LNCAP (cell line): ENCODE results near the gene PRMT5.

Experiments
- TF ChIP-seq, protein P1 (sequence below): fragments of 450-650 bp; IDR thresholded peaks from 2 replicates; pipeline ENCODE4 v1.5.1; 2017; ENCODE audit warnings: mild to moderate bottlenecking

PRMT5 gene

DNA sequence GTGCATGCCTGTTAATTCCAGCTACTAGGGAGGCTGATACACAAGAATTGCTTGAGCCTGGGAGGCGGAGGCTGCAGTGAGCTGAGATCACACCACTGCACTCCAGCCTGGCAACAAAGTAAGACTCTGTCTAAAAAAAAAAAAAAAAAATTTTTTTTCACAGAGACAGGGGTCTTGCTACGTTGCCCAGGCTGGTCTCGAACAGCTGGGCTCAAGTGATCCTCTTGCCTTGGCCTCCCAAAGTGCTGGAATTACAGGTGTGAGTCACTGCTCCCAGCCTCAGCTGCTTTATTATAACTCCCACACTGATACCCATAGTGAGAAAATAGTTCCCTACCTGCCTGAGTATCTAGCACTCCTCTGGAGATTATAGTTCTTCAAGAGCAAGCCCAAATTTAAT, 16.5 kb upstream of the PRMT5 start:
- TF ChIP-seq, protein P1, sequence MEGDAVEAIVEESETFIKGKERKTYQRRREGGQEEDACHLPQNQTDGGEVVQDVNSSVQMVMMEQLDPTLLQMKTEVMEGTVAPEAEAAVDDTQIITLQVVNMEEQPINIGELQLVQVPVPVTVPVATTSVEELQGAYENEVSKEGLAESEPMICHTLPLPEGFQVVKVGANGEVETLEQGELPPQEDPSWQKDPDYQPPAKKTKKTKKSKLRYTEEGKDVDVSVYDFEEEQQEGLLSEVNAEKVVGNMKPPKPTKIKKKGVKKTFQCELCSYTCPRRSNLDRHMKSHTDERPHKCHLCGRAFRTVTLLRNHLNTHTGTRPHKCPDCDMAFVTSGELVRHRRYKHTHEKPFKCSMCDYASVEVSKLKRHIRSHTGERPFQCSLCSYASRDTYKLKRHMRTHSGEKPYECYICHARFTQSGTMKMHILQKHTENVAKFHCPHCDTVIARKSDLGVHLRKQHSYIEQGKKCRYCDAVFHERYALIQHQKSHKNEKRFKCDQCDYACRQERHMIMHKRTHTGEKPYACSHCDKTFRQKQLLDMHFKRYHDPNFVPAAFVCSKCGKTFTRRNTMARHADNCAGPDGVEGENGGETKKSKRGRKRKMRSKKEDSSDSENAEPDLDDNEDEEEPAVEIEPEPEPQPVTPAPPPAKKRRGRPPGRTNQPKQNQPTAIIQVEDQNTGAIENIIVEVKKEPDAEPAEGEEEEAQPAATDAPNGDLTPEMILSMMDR = no peak

DNA sequence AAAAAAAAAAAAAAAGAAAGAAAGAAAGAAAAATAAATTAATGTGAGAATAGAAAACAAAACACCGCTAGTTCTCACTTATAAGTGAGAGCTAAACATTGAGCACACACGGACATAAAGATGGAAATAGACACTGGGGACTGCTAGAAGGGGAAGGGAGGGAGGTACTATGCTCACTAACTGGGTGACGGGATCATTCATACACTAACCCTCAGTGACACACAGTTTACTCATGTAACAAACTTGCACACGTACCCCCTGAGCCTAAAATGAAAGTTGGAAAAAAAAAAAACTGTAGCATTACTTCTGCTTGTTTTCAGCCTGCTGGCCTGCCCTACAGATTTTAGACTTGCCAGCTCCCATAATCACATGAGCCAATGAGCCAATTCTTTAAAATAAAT, 10.5 kb upstream of the PRMT5 start:
- TF ChIP-seq, protein P1 = no peak

DNA sequence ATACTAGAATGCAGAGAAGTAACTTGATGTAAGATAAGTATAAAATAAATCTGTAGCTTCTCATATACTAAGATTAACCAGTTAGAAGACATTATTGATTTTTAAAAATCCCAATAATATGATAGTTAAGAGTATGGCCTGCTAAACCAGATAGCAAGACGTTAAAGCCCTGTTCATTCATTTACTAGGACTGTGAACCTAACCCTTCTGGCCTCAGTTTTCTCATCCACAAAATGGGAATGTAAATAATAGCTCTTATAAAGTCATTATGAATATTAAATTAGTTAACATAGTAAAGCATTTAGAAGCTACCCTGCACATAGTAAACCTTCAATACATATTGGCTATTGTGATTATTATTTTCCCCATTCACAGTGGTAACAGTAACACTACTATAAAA, 6.0 kb upstream of the PRMT5 start:
- TF ChIP-seq, protein P1 = no peak

DNA sequence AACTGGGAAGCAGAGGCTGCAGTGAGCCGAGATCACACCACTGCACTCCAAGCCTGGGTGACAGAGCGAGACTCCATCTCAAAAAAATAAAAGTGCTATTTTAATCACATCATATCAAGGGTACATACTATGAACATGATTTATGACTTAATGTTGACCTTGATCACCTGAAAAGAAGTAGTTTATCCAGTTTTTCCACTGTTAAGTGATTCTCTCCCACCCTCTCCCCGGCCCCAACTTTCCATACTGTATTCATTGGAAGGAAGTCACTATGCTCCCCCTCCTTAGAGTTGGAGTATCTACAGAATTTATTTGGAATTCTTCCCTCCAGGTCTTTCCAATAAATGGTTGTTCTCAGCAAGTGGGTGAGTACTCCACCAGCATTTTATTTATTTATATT, 3.0 kb upstream of the PRMT5 start:
- TF ChIP-seq, protein P1 = no peak

DNA sequence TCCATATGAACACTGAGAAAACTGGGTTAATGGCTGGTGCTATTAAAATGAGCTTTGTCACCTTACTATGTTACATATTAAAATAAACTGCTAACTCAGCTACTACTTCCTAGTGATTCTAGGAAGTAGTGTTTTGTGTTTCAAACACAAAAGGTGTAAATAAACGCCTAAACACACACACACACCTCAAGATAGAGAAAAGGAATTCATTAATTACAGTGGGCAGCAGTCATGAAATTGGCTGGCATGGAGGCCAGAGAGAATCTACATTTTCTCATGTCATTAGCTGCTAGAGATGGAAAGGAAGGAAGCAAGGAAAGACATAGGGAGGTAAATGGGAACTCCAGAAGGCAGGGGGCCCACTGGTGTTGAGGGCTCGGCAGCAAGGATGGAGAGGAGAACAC, 787 bp upstream of the PRMT5 start:
- TF ChIP-seq, protein P1 = no peak

DNA sequence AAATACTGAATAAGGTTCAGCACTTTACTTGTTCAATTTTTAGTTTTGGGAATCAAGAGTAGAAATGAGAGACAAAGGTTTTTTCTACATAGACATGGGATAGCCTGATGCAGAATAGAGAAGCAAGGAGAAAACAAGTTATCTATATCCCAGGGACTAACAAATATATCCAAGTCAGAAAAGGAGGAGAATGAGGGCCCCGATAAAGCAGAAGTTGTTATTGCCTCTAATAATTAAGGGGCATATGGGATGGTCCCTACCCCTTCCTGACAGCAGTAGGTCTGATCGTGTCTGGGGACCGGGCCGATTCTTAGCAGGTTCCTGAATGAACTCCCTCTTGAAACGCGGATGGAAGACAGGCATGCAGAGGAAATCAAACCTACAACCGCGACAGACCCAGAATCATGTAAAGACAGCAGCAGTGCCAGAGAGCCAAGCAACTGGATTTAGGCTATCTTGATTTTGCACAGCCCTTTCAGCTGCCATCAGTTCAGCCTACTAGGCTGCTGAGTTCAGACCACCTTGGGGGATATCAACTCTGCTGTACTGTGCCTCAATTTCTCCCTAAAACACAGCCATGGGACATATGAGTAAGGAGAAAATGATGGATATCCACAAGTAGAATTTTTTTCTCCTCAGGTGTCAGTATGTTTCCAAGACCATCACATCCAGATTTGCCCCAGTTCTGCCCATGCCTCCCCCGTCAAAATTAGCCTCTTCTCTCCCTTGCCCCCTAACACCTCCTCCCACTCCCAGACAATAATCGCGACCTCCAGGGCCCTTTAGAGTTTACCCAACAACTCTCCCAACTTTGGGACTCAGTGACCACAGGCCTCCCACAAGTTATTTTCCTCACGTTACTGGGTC, 706 bp downstream of the PRMT5 start:
- TF ChIP-seq, protein P1 = no peak

DNA sequence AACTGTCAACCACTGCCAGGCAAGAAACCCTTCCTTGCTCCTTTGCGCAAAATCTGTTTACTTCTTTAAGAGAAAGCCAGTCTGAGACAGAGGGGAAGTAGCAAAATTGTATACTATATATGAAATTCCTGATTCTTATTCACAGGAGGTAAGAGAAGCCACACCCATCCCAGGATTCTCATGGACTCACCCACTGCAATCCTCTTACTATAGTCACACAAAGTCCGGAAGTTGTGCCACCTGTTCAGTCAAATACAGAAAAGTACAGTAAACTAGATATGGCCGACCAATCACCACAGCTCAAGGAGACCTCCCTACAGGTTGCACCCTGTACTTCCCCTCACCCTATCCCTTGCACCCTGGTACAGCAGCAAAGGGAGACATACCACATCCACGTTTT, 2.9 kb downstream of the PRMT5 start:
- TF ChIP-seq, protein P1 = no peak
